Esophagus muscularis mucosa (tissue), 4 donors: ENCODE results near the gene MMP24OS.

Source experiments
- CTCF ChIP-seq, 3 experiments: fragments of 200-600 bp in 2 of 3; fragments of 450-650 bp in 1 of 3; sonication (generic) in 2 of 3; IDR thresholded peaks; one replicate each; pipeline ENCODE4 v1.5.1; 2017 to 2019; ENCODE audit warnings: antibody characterized with exemption in 3 of 3, mild to moderate bottlenecking in 2 of 3, moderate library complexity in 1 of 3
- EP300 ChIP-seq: sonication (generic); formaldehyde crosslinking; IDR thresholded peaks from one replicate; pipeline ENCODE4 v1.6.1; 2017; ENCODE audit warnings: antibody characterized with exemption
- POLR2AphosphoS5 ChIP-seq, 2 donors: sonication (generic); formaldehyde crosslinking; IDR thresholded peaks; one replicate each; pipeline ENCODE4 v1.6.1; 2017; ENCODE audit warnings: antibody characterized with exemption in 2 of 2

- TF ChIP-seq POLR2AphosphoS5 (IDR thresholded peaks at IDR 0.05) (no peak), CTCF (IDR thresholded peaks at IDR 0.05) (no peak), EP300 (no peak)
Observed at GRCh38 chr20:35251613-35251940, 26.3 kb downstream of the MMP24OS start.
